ENCODE results near the gene PNLIP.

Gene PNLIP

GRCh38 chr10:116588995-116589394 lies 43.3 kb downstream of the PNLIP start:
- no peak for DNase-seq (ENCODE audit: low read depth)
- H3K4me3 ChIP-seq (ENCODE audit: control insufficient read depth, low read depth, low read length): no peak overlapping the region
- no peak for TF ChIP-seq CTCF (IDR thresholded peaks at IDR 0.05; ENCODE audit: control insufficient read depth, insufficient read depth, low read depth, low read length, missing control alignments)

GRCh38 chr10:116589926-116590325 lies 44.2 kb downstream of the PNLIP start:
- no peak for TF ChIP-seq CTCF (IDR thresholded peaks at IDR 0.05; ENCODE audit: control insufficient read depth, insufficient read depth, low read depth, low read length, missing control alignments)
- DNase-seq (ENCODE audit: low read depth): no peak
- H3K4me3 ChIP-seq (ENCODE audit: control insufficient read depth, low read depth, low read length): no peak overlapping the region

- DNase-seq (ENCODE audit: low read depth): no peak
- H3K4me3 ChIP-seq (ENCODE audit: control insufficient read depth, low read depth, low read length): no peak within 1 kb of the TSS
- TF ChIP-seq CTCF (IDR thresholded peaks at IDR 0.05; ENCODE audit: control insufficient read depth, insufficient read depth, low read depth, low read length, missing control alignments): no peak
Measured at GRCh38 chr10:116590590-116591444, 45.1 kb downstream of the PNLIP start, which contains the start of gene PNLIPRP1. TSS of gene PNLIPRP1 (plus strand) at chr10:116590959. CDS start at chr10:116591130, 171 bp downstream.

- H3K4me3 ChIP-seq (ENCODE audit: control insufficient read depth, low read depth, low read length): no peak overlapping the region
- TF ChIP-seq CTCF (IDR thresholded peaks at IDR 0.05; ENCODE audit: control insufficient read depth, insufficient read depth, low read depth, low read length, missing control alignments): no peak
- DNase-seq (ENCODE audit: low read depth): no peak
Measured at GRCh38 chr10:116593139-116593740, 47.5 kb downstream of the PNLIP start.

- TF ChIP-seq CTCF (IDR thresholded peaks at IDR 0.05; ENCODE audit: control insufficient read depth, insufficient read depth, low read depth, low read length, missing control alignments): no peak
- no peak overlapping the region for H3K4me3 ChIP-seq (ENCODE audit: control insufficient read depth, low read depth, low read length)
- DNase-seq (ENCODE audit: low read depth): no peak
Measured at GRCh38 chr10:116594525-116595035, 48.8 kb downstream of the PNLIP start.

- H3K4me3 ChIP-seq (ENCODE audit: control insufficient read depth, low read depth, low read length): no peak overlapping the region
- no peak for DNase-seq (ENCODE audit: low read depth)
- TF ChIP-seq CTCF (IDR thresholded peaks at IDR 0.05; ENCODE audit: control insufficient read depth, insufficient read depth, low read depth, low read length, missing control alignments): no peak
Measured at GRCh38 chr10:116596062-116596461, 50.3 kb downstream of the PNLIP start.
